CD4-positive, alpha-beta T cell treated with Interferon alpha-2 for 1 hour (primary cell): Measurements from ENCODE around the gene BDH2.

Experiments
- DNase-seq, 2 donors: peaks; one replicate each; pipeline ENCODE4 v3.0.0-alpha.2; 2020 to 2022

The BDH2 gene

DNA sequence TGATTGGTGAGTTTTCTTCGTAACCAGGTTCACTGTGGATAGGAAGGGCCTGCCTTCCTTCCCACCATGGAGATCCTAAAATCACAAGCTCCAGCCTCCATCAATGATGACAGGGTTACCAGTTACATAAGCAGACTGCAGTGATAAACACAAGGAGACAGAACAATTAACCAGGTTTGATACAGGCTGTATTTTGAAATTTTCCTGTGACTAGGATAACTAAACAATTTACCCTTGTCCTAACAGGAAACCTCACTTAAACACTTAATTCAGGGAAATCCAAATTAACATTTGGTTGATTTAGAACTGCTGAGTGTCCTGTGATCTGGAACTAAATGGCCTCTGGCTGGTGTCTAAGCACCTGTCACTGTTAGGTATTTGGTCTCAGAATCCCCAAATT is 20.0 kb downstream of the BDH2 start:
- DNase-seq = no peak

DNA sequence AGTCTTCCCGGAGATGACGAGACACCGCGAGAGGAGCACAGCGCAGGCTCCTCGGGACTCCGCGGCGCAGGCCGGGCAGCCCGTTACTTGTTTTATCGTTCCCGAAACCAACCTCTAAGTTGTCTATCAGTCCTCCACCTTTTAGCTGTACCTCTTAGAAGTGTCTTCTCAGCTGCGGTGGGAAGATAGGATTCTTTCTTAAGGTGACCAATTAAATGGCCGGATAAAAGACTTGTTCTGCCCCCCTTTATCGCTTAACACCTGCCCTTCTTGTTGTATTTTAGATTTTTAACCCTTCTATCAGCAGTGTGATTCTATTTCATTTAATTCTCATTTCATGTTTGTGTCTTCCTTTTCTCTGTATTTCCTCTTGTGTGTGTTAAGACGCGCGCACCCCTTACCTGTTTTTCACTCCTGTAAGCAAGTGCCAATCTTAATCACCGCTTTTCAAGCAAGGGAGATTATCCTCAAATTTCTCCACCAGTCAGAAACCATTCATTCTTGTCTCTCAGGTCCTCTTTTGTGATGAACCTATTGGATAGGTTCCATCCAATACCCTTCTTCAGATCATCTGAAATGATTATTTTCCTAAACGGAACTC is 22.8 kb downstream of the BDH2 start, which contains the start of gene SLC9B2:
SLC9B2 (minus strand) TSS at position 15 of the 601 bp plus-strand sequence. CDS start 9,211 bp downstream, outside the sequence.
- no peak for DNase-seq

GRCh38 chr4:103075894-103076746 is 23.5 kb downstream of the BDH2 start:
- DNase-seq = peak; percentile 59 to 77

DNA sequence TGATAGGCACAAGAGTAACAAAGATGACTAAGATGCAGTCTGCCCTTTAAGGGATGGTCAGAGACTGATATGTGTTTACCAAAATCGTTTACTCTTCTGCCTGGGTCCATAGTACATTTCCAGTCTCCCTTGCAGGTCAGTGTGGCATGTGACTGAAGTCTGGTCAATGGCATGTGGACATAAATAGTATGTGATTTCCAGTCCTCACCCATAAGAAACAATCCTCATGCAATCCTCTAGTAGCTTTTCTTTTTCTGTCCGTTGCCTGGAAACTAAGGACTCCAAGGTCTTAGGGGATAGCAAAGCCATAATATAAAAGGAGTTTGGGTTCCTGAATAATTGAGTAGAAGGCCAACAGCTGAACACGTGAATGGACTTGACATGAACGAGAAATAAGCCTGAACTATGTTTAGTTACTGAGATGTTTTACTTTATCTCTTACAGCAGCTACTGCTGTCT is 24.2 kb downstream of the BDH2 start:
- DNase-seq = no peak

GRCh38 chr4:103074744-103075434 is 24.7 kb downstream of the BDH2 start:
- DNase-seq = no peak

- DNase-seq = no peak
Measured at GRCh38 chr4:103073792-103074438, 25.7 kb downstream of the BDH2 start.

DNA sequence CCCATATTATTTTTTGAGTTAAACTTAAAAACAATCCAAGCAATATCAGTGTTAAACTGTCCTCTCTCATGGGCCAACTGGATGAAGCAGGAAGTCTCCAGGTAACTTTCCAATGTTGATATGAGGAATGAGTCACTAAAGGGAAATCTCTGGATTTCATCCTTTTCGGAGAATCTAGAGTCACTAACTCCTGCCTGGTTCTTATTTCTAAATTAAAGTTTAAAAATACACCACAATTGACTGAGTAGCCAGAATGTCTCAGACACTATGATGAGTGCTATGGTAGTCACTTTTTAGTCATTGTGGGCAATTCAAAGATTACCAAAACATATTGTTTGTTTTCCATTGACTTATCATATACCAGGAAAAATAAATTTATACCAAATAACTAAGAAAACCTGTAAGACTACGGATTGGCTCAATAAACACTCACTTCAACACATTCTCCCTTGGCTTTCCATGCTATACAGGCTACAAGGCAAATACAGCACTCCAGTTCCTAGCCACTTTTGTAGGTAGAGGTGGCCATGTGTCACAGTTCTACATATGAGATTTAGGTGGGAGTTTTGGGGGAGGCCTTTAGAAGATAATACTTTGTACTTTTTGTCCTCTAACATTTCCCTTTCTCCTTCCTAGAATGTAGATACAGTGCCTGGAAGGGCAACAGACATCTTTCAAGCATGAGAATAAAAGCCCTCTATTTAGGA is 31.6 kb downstream of the BDH2 start:
- no peak for DNase-seq

- DNase-seq = no peak
Measured at GRCh38 chr4:103060453-103061148, 39.0 kb downstream of the BDH2 start.

- no peak for DNase-seq
Measured at GRCh38 chr4:103054030-103054429, 45.6 kb downstream of the BDH2 start.

DNA sequence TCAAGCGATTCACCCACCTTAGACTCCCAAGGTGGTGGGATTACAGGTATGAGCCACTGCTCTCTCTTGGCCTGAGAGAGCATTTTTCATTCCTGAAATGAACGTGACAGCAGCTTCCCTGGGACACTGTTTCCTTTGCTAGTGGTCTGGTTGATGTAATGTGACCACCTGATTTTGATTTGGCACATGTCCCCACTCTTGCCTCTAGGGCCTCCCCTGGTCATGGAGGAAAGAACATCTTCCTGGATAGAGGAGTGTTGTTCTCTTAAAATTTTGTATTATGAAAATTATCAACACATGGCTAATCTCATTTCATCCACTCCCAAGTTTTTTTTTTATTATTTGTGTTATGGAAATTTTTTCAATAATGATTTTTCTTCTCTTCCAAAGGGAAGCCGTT is 46.9 kb downstream of the BDH2 start:
- DNase-seq = no peak

GRCh38 chr4:103052145-103052544 is 47.5 kb downstream of the BDH2 start:
- no peak for DNase-seq

DNA sequence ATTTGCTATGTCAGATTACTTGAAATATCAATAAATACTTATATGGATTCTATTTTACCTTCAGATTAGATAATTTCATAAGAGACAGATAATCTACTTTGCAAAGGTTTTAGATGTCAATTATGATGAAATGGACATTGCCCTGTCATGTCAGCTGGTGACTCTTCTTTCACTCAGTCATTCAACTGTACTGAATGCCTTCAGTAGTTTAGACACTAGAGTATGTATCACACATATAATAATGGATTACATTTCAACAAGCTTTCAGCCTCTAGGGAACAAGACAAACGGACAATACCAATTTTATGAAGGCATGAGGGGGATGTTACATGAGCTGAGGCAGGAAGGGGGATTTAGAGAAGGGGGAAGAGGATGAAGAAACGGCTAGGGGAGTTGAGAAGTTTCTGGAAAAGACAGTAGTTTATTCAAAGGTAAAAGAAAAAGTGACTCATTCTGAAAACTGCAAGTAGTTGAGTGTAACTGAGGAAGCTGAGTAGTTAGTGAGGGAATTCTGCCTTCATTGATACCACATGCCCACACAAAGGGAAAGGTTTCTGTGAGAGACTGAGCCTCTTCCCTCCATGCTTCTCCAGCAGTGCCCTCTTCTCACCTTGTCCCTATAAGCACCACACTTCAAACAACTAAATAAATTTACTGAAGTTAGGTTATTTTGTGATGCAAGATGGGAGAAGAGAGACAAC is 48.7 kb downstream of the BDH2 start:
- no peak for DNase-seq

GRCh38 chr4:103046416-103047290 is 53.0 kb downstream of the BDH2 start:
- peak; percentile 23 to 66 for DNase-seq

- DNase-seq = no peak
Measured at GRCh38 chr4:103044183-103044582, 55.5 kb downstream of the BDH2 start.

- no peak for DNase-seq
Measured at GRCh38 chr4:103036169-103036568, 63.5 kb downstream of the BDH2 start.

DNA sequence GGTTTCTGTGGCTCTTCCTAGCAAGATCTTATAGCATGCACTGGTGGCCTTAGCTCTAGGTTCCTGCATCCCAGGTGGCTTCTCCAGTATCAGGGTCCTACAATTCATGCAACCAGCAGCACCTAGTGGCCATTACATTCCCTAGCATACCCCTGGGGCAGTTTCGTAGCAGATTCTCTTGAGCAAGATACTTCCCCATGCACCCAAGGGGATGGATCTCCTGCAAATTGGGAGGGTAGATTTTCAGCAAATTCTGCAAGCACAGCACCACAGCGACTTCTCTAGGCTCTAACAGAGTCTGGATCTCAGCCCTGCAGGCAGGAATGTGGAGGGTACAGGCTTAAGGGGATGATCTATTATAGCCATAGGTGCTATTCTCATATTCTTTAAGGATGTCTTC is 67.1 kb downstream of the BDH2 start:
- peak in 1 of 2 donors; percentile 8 for DNase-seq

DNA sequence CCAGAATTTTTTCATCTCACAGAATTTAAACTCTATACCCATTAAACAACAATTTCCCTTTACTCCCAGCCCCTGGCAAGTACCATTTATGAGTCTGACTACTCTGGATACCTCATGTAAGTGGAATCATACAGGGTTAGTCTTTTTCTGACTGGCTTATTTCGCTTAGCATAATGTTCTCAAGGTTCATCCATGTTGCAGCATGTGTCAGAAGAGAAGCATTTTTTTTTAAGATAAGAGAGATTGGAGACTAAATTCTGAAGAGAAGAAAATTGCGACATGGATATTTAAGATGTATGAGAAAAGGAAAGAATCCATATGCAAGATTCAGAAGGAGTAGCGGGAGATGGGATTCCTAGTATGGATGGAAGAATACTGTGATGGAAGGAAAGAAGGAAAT is 68.8 kb downstream of the BDH2 start:
- DNase-seq = no peak

DNA sequence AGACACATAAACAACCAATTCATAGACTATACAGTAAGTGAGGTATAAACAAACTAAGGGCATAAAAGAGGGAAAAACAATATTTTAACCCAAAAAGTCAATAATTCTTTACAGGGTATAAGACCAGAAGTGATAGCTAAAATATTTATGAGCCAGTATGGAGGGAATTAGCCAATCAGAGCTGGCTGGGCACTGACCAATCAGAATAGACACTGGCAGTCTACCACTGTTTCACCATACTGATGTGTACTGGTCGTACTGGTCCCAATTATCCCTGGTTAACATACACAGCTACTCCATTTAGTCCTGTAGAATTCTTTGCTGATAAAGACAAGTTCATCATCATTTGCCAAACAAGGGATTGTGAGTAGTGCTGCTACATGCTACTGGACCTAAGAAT is 70.3 kb downstream of the BDH2 start:
- DNase-seq = no peak
